ENCODE measurements around the gene SFRP2.

SFRP2 gene

GRCh38 chr4:153798420-153798819, 9.5 kb upstream of the SFRP2 start:
- DNase-seq (ENCODE audit: low read depth in 2 of 3, low spot score in 1 of 3): no peak

DNA sequence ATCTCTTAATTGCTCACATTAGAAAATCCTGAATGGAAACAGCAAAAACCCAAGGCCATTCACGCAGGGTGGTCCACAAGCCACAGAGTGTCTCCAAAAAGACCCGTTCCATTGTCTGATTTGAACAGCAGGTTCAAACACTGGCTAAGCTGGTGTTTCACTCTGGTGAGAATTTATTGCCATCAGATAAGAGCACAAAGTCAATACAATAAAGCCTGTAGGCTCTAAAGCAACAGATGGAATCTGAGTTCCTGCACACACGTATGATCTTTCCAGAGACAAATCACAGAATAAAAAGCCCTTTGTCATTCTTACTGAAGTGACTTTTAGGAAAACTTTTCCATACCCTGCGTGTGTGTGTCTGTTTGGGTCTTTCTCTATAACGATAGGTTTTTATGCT, 5.1 kb upstream of the SFRP2 start:
- no peak for DNase-seq (ENCODE audit: low read depth in 2 of 3, low spot score in 1 of 3)

GRCh38 chr4:153792618-153793247, 3.9 kb upstream of the SFRP2 start:
- no peak for DNase-seq (ENCODE audit: low read depth in 2 of 3, low spot score in 1 of 3)

GRCh38 chr4:153791746-153792617, 3.1 kb upstream of the SFRP2 start:
- peak; percentile 33 to 62 (median 44) for DNase-seq (ENCODE audit: low read depth in 2 of 3, low spot score in 1 of 3)

DNA sequence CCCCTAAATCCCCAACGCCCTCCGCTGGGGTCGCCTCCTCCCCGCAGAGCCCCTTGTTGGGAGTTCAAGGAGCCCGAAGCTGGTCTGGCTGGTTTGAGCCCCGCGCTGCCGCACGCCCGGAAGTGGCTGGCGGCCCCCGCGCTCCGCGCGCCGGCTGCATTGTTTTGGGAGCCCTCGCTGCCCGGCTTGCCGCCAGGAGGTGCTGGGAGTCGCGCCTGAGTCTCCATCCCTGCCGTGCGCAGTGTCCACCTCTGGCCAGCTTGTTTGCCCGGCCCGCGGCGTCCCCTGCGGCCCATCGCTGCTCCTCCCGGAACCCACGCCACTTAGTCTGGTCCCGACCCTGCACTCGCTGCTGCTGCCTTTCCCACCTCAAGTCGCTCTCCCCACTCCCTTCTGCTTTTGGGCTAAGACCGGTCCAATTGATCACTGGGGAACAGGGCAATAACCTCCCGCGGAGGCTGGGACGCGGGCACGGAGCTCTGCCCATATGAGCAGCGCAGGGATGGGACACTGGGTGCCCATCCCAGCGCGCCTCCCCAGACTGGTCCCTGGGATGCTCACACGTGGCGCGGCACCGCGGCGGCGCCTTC, 2.2 kb upstream of the SFRP2 start:
- peak in 2 of 3 donors; percentile 34 to 38 for DNase-seq (ENCODE audit: low read depth in 2 of 3, low spot score in 1 of 3)

GRCh38 chr4:153790500-153790865, 1.6 kb upstream of the SFRP2 start:
- DNase-seq (ENCODE audit: low read depth in 2 of 3, low spot score in 1 of 3): no peak

- DNase-seq (ENCODE audit: low read depth in 2 of 3, low spot score in 1 of 3): no peak
Measured at GRCh38 chr4:153789741-153790499, 1.0 kb upstream of the SFRP2 start.

DNA sequence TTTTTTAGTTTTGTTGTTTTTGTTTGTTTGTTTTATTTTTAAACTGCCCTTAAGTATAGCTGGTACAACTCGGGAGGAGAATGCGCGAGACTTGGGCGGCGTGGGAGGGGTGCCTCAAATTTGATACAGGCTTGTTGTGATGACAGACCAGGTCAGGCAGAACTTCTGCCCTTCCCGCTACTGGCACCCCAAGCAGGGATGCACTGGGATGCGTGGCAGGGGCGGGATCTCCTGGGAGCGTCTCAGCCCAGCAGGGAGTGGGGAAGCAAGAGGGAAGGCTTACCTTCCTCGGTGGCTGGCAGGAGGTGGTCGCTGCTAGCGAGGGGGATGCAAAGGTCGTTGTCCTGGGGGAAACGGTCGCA, 851 bp downstream of the SFRP2 start:
- no peak for DNase-seq (ENCODE audit: low read depth in 2 of 3, low spot score in 1 of 3)

GRCh38 chr4:153787575-153787974, 1.3 kb downstream of the SFRP2 start:
- DNase-seq (ENCODE audit: low read depth in 2 of 3, low spot score in 1 of 3): no peak

DNA sequence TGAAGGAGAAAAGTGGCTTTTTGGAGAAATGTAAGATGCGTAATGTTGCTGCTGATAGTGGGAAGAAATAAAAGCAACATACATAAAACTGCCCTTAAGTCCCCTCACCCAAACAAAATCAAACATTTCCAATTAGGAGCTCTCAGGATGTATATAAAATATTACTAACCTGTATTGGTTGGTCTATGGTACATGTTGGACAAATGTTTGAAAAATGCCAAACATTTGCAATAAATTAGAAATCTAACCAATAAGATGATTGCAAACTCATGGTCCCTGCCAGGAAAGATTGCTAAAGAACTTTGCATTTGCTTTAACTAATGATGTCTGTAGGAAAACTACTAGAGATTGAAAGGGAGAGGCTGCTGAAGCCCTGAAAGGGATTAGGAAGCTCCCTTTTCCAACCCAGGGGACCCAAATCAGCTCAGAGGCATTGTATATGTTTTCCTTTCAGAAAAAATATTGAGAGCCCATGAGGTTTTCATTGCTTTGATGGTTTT, 1.8 kb downstream of the SFRP2 start:
- DNase-seq (ENCODE audit: low read depth in 2 of 3, low spot score in 1 of 3): no peak

DNA sequence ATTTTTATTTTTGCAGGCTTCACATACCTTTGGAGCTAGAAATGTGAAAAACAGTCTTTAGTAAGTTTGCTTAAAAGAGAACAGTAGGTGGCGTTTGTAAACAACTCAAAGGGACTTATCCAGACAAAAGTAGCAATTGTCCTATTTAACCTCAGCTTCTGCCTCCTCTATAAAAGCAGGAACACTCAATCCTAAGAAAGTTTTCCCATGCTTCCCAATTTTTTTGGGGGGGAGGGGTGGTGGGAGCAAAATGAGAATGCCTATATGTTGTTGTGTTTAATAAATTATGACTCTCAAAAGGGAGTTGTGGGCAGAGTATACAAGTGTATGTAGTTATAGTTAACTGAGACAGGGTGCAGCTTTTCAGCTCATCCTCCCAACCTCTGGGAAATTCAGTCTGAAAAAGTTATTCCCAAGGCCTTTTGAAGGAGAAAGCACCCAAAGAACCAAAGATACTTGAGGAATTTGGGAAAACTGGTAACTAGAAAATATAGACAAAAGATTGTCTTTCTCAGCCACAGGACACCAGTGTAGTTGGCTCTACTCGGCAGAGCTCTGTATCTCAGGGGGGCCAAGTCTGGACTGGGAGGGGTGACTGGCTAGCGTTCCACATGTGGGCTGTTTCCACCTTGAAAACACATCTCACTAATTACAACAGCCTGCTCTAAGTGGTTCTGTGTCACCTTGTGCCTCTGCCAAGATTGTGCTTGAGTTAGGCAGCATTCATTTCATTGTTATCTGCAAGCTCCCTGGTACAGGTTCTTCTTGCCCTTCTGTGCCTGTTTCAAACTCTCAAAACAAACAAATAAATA, 2.8 kb downstream of the SFRP2 start:
- DNase-seq (ENCODE audit: low read depth in 2 of 3, low spot score in 1 of 3): no peak

GRCh38 chr4:153784166-153784699, 4.7 kb downstream of the SFRP2 start:
- DNase-seq (ENCODE audit: low read depth in 2 of 3, low spot score in 1 of 3): no peak

DNA sequence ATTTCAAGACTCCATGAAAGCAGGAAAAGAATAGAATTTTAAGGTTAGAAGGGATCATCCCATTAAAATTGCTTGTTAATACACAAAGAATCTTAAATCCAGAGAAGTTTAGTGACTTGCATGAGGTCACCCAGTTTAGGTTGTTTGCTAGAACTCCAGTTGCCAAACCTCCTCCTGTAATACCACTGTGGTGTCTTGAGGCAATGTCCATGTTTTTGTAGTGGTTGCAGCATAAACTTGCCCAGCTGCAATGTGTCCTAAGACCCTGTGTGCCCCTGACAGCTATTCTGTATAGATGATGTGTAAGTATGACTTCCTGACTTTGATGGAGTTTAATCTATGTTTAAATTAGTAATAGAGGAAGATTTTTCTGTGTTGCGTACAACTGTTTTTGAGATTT, 6.3 kb downstream of the SFRP2 start:
- DNase-seq (ENCODE audit: low read depth in 2 of 3, low spot score in 1 of 3): no peak

- DNase-seq (ENCODE audit: low read depth in 2 of 3, low spot score in 1 of 3): no peak
Measured at GRCh38 chr4:153781717-153782416, 7.0 kb downstream of the SFRP2 start.

DNA sequence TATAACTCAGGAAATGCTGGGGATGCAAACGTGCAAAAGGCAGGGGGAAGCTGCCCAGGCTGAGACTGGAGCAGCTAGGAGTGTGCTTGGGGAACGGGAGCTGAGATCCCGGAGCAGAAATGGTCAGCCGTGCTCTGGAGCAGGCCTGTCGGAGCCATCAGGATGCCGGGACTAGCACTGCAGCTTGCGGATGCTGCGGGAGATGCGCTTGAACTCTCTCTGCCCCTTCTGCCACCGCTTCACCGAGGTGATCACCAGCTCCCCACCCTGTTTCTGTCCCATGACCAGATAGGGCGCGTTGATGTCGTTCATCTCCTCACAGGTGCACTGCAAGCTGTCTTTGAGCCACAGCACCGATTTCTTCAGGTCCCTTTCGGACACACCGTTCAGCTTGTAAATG, 7.6 kb downstream of the SFRP2 start:
- no peak for DNase-seq (ENCODE audit: low read depth in 2 of 3, low spot score in 1 of 3)

GRCh38 chr4:153780876-153781275, 8.0 kb downstream of the SFRP2 start:
- no peak for DNase-seq (ENCODE audit: low read depth in 2 of 3, low spot score in 1 of 3)

GRCh38 chr4:153780221-153780620, 8.7 kb downstream of the SFRP2 start:
- no peak for DNase-seq (ENCODE audit: low read depth in 2 of 3, low spot score in 1 of 3)

GRCh38 chr4:153778383-153778782, 10.5 kb downstream of the SFRP2 start:
- no peak for DNase-seq (ENCODE audit: low read depth in 2 of 3, low spot score in 1 of 3)

DNA sequence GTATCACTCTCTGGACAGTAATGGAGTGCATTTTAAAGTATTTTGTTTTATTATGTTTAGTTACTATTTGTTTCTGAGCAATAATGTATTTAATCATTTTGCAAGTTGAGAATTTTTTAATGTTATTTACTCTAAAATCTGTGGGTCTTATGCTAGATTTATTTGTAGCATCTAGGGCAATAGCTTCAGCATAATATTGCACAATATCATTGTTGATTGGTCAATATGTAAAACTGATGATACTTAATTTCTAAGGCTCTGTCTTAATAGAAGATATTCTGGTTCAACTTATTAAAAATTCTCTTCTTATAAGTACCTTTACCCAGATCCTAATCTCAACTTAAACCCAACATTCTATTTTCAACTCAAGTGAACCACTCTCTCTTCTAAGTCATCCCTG, 11.5 kb downstream of the SFRP2 start:
- no peak for DNase-seq (ENCODE audit: low read depth in 2 of 3, low spot score in 1 of 3)

DNA sequence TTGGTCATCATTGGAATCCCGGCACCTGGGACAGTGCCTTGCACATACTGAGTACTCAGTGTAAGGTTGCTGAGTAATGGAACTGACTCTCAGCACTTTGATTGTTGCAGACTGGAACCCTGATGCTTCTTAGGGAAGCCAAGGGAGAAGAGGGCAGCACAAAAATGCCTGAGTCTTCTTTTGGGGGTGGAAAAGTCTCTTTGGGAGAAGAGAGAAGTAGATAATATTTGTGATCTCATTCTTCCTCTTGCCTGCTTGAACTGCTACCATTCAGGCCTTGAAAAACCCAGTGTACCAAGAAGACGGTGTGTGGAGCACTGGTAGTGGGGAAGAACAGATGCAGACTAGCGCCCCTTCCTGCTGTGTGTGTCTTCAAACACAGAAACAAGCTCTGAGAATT, 12.3 kb downstream of the SFRP2 start:
- DNase-seq (ENCODE audit: low read depth in 2 of 3, low spot score in 1 of 3): no peak

Measured in stimulated activated CD4-positive, alpha-beta T cell treated with anti-CD3 and anti-CD28 coated beads, Interleukin-12 subunit alpha, Interleukin-12 subunit beta, amount 100 ng/mL, for 48 hours (primary cell).